Activated T-helper 9 cell treated with anti-CD3 and anti-CD28 coated beads, Interleukin-2, amount 50 U/mL, for 16 hours (primary cell): ENCODE results near the gene TRAF3.

Experiments used
- DNase-seq: peaks from one replicate; pipeline ENCODE4 v3.0.0-alpha.2; 2020; ENCODE audit warnings: low read depth

Gene TRAF3

GRCh38 chr14:102939820-102940561 lies 162.7 kb downstream of the TRAF3 start:
- DNase-seq: no peak

GRCh38 chr14:102940729-102941362 lies 163.6 kb downstream of the TRAF3 start:
- DNase-seq: no peak

DNA sequence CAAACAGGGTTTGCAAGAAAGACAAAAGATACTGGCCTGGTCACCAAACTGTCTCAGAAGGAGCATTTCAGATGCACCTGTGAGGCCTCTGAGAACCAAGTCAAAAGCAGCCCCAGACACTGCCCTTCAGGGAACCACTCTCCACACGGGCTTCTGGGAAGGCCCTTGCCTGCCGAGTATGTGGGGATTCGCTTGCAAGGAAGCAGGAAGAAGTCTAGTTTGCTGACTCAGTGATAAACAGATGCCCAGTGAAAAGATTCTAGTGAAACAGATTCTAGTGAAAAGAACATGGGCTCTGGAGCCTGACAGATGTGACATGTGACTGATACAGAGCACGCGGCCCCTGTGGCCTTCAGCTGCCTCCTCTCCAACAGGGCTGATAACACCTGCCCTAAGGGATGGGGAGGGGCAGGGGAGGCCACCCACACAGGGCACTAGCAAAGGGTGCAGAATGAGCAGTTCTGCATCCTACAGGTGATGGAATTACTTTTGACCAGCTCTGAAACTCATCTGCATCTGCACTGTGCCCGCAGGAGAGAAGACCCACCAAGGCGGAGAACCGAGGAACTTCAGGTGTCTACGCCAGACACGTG lies 164.3 kb downstream of the TRAF3 start:
- DNase-seq: no peak

- DNase-seq: no peak
Measured at GRCh38 chr14:102942069-102942468, 164.8 kb downstream of the TRAF3 start.

DNA sequence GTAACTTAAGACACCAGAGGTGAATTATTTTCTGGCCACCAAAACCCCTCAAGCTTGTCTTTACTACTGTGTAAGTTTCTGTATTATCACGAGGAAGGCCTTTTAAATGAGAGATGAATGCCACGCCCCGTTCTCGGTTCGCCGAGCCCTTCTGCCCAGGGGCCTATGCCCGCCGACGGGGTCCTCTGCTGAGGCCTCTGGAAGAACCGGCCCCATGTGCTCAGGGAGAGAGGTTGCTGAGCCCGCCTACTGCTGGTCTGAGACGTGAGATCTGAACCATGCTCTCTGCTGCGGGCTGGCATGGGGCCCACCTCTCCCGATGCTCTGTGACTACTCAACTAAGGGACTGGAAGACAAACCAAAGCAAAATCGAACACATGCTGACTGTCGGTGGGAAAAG lies 166.2 kb downstream of the TRAF3 start:
- no peak for DNase-seq

DNA sequence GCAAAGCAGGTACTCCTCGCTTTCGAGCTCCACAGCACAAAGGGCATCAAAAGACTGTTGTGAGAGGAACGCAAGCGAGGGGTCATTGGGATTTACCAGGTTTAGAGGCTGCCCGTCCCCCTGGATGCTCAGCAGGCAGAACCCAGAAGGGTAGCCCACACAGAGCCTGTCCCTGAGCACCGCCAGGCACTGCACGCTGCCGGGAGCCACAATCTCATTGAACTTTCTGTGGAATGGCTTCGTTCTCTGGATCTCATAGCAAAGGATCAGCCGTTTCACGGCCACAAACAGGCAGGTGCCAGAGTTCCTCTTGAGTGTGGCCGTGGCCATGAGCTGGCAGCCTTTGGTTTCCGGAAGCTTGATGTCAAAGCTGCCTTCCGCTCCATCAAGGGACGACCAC lies 166.7 kb downstream of the TRAF3 start:
- DNase-seq: no peak

- DNase-seq: no peak
Measured at GRCh38 chr14:102944448-102945330, 167.4 kb downstream of the TRAF3 start.

- no peak for DNase-seq
Measured at GRCh38 chr14:102945346-102946130, 168.3 kb downstream of the TRAF3 start.

DNA sequence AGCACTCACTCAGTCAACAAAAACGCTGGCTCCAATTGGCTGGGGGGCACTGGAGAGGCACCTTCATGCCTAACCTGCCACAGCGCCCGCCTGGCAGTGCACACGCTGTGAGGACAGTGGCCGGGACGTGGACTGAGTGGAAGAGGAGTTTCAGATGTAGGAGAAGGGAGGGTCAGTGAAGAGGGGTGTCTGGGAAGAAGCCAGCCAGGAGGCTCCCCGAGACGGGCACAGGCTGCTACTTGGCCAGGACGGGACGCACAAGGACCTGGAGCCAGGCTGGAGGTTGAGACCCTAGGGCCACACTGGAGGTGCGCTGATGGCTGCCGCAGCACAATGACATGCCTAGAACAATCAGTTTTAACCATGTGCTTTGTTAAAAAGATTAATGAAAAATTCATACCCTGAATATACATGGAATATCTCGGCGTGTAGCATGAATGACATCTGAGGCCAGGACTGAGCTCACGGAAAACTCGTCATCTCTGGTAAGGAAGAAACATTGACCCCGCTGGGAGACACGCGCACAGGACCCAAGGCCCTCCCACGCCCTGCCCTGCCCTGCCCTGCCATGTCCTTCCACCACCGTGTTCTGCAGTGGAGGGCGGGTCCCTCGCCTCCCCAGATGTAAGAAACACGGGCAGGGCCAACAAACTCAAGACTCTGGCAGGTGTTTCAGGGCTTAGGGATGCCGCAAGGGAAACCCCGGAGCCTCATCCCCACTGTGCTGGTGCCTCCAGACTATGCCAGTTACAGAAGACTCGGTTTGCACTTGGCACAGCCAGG lies 170.3 kb downstream of the TRAF3 start:
- no peak for DNase-seq

- DNase-seq: no peak
Measured at GRCh38 chr14:102948698-102949061, 171.4 kb downstream of the TRAF3 start.

DNA sequence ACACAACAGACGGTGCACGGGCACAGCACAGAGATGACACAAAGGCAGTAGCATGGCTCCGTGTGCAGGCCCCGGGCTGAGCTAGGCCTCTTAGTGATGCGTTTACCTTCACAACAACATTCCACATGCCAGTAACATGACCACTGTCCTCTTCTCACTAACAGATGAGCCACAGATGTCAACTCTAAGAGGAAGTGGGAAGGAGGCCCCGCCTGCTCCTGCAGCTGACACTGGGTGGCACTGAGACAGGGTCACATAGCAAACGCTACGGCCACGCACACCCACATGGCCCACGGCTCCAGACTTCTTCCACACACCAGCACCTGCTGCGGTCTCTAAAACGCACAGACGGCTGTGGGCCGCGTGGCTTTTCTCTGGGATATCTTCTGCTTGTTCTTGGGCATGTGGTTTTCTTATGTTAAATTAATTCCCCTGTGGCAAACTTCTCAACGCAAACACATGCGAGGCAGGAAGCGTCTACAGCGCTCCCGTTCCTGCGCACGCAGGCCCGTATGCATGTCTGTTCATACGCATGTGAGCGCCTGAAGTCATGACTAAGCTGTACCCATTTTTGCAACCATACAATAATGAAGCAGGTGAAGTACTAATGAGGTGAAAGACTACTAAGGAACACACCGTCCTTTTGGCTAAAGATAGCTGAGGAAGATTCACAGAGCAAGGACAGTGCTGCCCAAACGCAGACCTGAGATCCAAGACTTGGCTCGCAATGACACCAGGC lies 172.0 kb downstream of the TRAF3 start:
- DNase-seq: no peak

DNA sequence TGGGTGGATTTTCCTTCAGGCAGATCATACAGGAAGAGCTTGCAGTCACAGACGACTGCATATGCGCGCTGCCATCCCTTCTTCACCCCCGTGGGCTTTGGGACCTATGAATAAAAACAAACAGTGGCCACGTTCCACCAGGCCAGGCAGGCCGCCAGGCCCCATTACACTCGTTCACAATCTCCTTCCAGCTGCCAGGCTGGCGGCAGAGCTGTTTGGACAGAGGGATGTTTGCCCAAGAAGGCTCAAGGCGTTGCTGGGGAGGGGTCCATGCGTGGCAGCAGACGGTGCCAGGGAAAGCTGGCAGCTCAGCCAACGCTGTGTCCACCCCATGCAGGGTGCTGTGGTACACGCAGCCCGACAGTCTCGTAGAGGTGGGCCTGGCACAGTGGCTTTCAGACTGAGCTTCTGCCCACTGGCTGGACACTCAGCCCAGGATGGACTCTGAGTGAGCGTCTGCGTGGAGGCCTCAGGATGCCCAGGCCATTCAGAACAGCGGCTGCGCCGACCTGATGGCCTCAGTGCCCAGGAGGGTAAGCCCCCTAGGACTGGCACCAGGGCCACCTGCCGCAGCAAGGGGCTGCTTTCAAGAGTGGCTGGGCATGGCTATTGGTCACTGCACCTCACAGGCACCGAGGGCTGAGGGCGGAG lies 172.7 kb downstream of the TRAF3 start:
- DNase-seq: no peak

GRCh38 chr14:102951034-102951433 lies 173.8 kb downstream of the TRAF3 start:
- DNase-seq: no peak

DNA sequence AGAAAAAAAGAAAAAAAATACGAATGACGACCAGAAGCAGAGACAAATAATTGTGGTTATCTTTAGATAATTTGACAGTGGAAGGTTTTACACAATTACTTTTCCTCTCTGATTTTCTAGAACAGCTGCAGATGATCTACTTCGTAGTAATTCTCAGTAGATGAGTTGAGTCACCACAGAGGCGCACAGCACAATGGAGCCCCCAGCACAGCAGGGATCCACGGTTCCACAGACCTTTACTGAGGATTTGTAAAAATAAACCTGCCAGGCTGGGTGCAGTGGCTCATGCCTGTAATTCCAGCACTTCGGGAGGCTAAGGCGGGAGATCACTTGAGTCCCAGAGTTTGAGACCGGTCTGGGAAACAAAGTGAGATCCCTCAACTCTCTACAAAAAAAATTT lies 174.6 kb downstream of the TRAF3 start:
- no peak for DNase-seq

GRCh38 chr14:102952276-102952675 lies 175.0 kb downstream of the TRAF3 start:
- no peak for DNase-seq

DNA sequence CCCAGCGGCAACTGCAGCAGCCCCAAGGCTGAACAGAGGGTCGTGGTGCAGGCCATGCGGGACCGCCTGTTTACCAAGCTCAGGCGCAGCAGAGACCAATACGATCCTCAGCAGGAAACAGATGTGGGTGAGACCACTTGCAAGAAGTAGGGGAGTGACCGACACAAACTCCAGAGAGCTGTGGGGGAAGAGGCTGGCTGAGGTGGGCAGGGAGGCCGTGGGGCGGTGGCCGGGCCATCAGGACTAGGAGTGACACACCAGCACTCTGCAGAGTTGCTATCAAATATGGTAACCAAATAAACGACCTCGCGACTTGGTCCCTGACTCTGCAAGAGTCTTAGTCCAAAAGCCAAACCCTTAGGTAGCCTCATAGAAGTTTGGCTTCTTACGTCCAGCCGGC lies 175.9 kb downstream of the TRAF3 start:
- no peak for DNase-seq

DNA sequence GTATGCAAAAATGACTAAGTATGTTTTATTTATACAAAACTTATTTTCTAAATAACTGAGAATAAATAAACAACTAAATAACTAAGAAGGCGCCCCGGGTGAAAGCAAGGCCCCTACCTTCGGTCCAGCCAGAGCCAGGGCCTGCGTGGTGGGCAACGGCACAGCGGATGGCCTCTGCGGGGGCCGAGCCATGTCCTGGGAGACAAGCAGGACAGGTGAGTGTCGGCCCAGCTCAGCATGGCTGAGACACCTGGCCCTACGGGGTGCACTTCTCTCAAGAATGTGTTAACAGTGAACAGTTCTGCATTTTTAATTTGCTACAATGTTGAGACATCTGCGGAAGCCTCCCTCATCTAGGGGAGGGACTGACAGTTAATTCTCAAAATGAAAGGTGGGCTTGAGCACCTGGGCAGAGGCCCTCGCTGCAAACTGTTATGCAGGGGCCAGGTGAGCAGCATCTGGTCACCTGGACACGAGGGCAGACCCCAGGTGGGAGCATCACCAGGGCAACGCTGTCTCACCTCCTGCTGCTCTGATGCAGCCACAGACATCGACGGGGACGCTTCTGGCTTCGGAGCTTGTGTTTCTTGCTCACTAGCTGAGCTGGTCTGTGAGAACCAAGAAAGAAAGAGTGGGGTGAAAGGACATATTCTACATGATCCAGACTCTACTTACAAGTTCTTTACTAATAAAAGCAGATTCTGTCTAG lies 177.0 kb downstream of the TRAF3 start:
- DNase-seq: no peak

- DNase-seq: no peak
Measured at GRCh38 chr14:102955636-102956408, 178.6 kb downstream of the TRAF3 start.
